ENCODE measurements around the gene MGAT2.
A peak's percentile ranks its signal among the peaks of the same experiment; 100 is the strongest.
"Not testable (repeated sequence)": the region's sequence is repeated elsewhere in the genome, so short reads cannot be mapped to it uniquely, and the experiment has no call there.

The MGAT2 gene

GRCh38 chr14:49620182-49621113 is at the start of gene MGAT2, which contains the start of gene RPL36AL:
Gene MGAT2, plus strand, starts transcription at chr14:49620799. Its CDS starts 470 bp downstream, at chr14:49621269.
Gene RPL36AL, minus strand, starts transcription at chr14:49620626. Its CDS starts 1,522 bp downstream, at chr14:49619104.
- peak; percentile 98 for DNase-seq

DNA sequence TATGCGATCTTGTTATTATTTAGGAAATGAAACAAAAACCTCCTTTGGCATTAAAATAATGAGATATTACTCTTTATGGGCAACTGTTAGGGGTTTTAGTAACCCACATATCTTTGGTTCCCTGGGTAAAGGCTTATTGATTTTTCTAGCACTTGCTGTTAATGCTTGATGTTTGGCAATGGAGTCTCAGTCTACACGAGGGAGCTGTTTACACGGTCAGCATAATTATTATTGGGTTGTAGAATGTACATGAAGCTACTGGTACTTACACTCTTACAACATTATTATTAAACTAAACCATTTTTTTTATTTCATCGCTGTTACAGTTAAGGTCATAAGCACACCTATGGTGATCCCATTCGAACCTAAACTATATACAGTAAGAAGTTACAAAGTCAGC is 46.6 kb upstream of the MGAT2 start:
- DNase-seq: no peak

- no peak for DNase-seq
Measured at GRCh38 chr14:49578141-49578540, 42.5 kb upstream of the MGAT2 start.

GRCh38 chr14:49579841-49580240 is 40.8 kb upstream of the MGAT2 start:
- no peak for DNase-seq

GRCh38 chr14:49581209-49582112 is 39.1 kb upstream of the MGAT2 start:
- no peak for DNase-seq

DNA sequence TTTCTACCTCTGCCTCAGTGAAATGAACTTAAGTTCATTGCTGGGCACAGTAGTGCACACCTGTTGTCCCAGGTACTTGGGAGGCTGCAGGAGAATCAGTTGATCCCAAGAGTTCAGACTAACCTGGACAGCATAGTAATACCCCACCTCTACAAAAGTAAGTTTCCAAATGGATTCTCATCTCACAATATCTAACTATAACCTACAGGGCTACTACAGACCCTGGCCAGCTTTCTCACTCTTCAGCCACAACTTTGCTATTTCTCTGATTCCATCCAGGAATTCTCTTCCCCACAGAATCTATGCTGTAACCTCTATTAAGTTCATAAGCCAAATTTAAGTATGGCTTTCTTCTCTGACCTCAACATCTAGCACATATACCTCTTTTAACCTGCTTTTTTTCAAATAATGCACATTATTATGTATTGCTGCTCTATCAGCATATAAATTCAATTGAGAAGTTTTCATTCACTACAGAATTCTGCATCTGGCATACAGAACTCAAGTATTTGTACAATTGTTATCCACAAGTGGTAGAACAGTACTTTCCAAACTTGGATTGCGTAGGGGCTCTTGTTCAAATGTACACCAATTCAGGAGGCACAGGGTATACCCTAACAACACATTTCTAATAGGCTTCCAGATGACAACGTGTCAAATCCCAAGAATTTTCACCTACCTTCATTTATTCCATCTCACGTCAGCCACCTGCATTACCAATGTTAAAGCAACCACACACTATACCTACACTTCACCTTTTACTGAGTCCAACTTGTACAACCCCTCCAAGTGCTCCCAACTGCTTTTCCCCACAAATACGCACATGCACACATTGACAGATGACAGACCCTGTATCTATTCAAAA is 38.3 kb upstream of the MGAT2 start:
- no peak for DNase-seq

GRCh38 chr14:49583629-49584028 is 37.0 kb upstream of the MGAT2 start:
- no peak for DNase-seq

GRCh38 chr14:49584058-49584457 is 36.5 kb upstream of the MGAT2 start:
- no peak for DNase-seq

- DNase-seq: not testable (repeated sequence)
Measured at GRCh38 chr14:49584981-49585640, 35.5 kb upstream of the MGAT2 start.

- peak; percentile 100 for DNase-seq
Measured at GRCh38 chr14:49585803-49586672, 34.6 kb upstream of the MGAT2 start, which contains the start of gene RPS29. Gene RPS29, minus strand, starts transcription at chr14:49586380. Its CDS starts 34 bp downstream, at chr14:49586346.

GRCh38 chr14:49586673-49587460 is 33.7 kb upstream of the MGAT2 start:
- peak; percentile 86 for DNase-seq

- DNase-seq: no peak
Measured at GRCh38 chr14:49589387-49589786, 31.2 kb upstream of the MGAT2 start.

GRCh38 chr14:49593016-49593415 is 27.6 kb upstream of the MGAT2 start:
- no peak for DNase-seq

GRCh38 chr14:49594347-49595091 is 26.1 kb upstream of the MGAT2 start:
- DNase-seq: no peak

DNA sequence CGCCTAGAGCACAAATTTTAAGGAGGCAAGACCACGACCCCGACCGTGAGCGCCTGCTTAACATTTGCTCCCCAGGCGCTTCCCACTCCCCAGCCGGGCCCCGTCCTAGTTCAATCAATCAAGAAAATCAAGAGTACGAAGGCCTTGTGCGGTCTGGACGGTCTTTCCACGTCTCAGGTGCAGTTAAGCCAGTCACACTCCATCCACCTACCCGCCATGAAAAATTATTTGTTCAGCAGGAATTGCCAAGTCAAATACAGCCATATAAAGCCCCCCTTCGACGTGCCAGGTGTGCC is 22.5 kb upstream of the MGAT2 start:
- DNase-seq: no peak

DNA sequence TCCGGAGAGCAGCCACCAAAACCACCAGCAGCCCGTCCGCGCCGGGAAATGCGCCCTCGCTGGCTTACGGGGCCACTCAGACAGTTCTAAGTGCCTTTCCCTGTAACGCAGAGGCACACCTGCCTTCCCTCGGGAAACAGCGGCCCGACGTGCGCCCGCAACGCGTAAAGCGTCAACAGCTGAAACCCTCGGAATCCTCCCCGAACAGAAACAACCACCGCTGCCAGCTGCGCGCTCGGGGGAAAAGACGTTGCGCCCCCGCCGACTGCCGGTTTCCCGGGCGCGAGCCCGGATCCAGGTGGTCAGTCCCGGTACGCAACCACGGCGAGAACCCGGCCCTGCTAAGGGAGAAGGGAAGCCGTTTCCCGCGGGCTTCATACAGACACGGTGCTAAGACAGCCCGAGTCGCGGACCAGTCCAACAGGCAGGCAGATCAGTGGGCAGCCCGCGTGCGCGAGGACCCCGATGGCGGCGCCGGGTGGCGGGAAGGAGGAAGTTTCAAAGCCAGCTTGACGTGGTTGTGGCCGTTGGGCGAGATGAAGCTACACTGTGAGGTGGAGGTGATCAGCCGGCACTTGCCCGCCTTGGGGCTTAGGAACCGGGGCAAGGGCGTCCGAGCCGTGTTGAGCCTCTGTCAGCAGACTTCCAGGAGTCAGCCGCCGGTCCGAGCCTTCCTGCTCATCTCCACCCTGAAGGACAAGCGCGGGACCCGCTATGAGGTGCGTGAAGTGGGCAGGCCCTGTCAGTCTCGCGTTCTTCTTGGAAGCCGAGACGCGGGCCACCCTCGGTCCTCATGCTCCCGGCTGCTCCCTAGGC is 21.9 kb upstream of the MGAT2 start, which contains the start of gene LRR1:
Gene LRR1, plus strand, starts transcription at position 456 of the 816 bp plus-strand sequence. Its CDS starts 81 bp downstream, at position 537.
- peak; percentile 94 for DNase-seq

GRCh38 chr14:49607583-49607982 is 13.0 kb upstream of the MGAT2 start:
- no peak for DNase-seq

DNA sequence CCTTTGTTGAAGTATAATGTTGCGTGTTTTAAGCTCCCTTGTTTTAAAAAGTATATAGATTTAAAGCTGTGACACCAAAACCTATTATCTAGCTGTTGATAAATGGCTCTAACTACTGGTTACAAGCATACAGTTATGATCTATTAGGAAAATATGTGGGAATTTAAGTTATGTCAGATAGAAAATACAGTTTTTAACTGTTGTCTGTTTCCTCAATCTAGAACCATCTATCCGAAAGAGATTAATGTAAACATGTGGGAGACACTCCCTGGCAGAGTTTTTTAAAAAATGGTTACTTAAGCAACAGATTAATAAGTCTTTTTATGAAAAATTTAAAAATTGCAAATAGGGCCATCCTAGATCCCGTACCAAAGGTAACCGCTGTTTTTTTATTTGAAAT is 8.3 kb upstream of the MGAT2 start:
- DNase-seq: no peak
